ENCODE data around the gene MARK1. TPM values are rescaled to one million over a fixed set of nuclear protein-coding genes. Genes with fewer than 3 reads are reported as not detected.

MARK1 gene
- total and polyA plus RNA-seq, 2 of the 13 experiments (the other 11 are each of a cell fraction or from before 2014, with no cell fraction given), result not detected

GRCh38 chr1:220690140-220691052 lies 162.5 kb downstream of the MARK1 start, which contains the start of gene C1orf115 (continued):
- TF ChIP-seq NR2F1 (CRISPR knock-in tag; IDR thresholded peaks at IDR 0.05), result 0 out of 4 replicates have a peak, but pooled peaks of 1 of the 2 experiments have one; percentile 15
- TF ChIP-seq RARA (CRISPR knock-in tag; IDR thresholded peaks at IDR 0.05), result peak; percentile 46
- TF ChIP-seq RERE (CRISPR knock-in tag; IDR thresholded peaks at IDR 0.05; ENCODE audit: low read depth), result no peak
- 0 out of 2 replicates have a peak, but pooled peaks have one; percentile 50 for TF ChIP-seq TGIF2 (CRISPR knock-in tag; IDR thresholded peaks at IDR 0.05)
- TF ChIP-seq EHMT2 (IDR thresholded peaks at IDR 0.05; ENCODE audit: borderline replicate concordance, low read depth, low read length), result no peak
- TF ChIP-seq ZNF7 (CRISPR knock-in tag; IDR thresholded peaks at IDR 0.05), result no peak
- no peak for TF ChIP-seq KDM5A (IDR thresholded peaks at IDR 0.05; ENCODE audit: borderline replicate concordance, low read length)
- 0 out of 2 replicates have a peak, but pooled peaks have one; percentile 38 for TF ChIP-seq HBP1 (CRISPR knock-in tag; IDR thresholded peaks at IDR 0.05; ENCODE audit: low read depth)
- no peak for TF ChIP-seq ZNF737 (CRISPR knock-in tag; IDR thresholded peaks at IDR 0.05; ENCODE audit: borderline replicate concordance)
- TF ChIP-seq ZNF326 (CRISPR knock-in tag; IDR thresholded peaks at IDR 0.05; ENCODE audit: borderline replicate concordance), result no peak
- peak; percentile 51; the same call in 1 of the 2 replicates for TF ChIP-seq FOXP4 (CRISPR knock-in tag; IDR thresholded peaks at IDR 0.05)
- TF ChIP-seq ZNF713 (CRISPR knock-in tag; IDR thresholded peaks at IDR 0.05), result 0 out of 2 replicates have a peak, but pooled peaks have one; percentile 40
- TF ChIP-seq ZNF564 (CRISPR knock-in tag; IDR thresholded peaks at IDR 0.05), result peak; percentile 75
- peak; percentile 59; the same call in 1 of the 2 replicates for TF ChIP-seq GTF3A (CRISPR knock-in tag; conservative IDR thresholded peaks at IDR 0.05)
- no peak for TF ChIP-seq ZNF83 (CRISPR knock-in tag; IDR thresholded peaks at IDR 0.05; ENCODE audit: borderline replicate concordance)
- TF ChIP-seq ZBTB39 (CRISPR knock-in tag; IDR thresholded peaks at IDR 0.05), result 0 out of 2 replicates have a peak, but pooled peaks have one; percentile 43
- TF ChIP-seq HHEX (CRISPR knock-in tag; IDR thresholded peaks at IDR 0.05), result no peak
